SK-N-SH (cell line): ENCODE results near the gene RAB6A. TPM values are rescaled to one million over a fixed set of nuclear protein-coding genes. Genes with fewer than 3 reads are reported as not detected.
A peak's percentile ranks its signal among the peaks of the same experiment; 100 is the strongest.

Experiments used
- CTCF ChIA-PET: fragments of 300-600, 350-600 bp; formaldehyde crosslinking; extraction: SDS; loops from one replicate; lab custom pipeline; 2021; lab: Yijun Ruan, JAX
- POLR2A ChIA-PET: fragments of 350-600 bp; sonication (Branson Sonifier 250); formaldehyde crosslinking; extraction: SDS; loops from one replicate; lab custom pipeline; 2020; ENCODE audit warnings: antibody characterized with exemption, inconsistent platforms; lab: Yijun Ruan, JAX
- DNase-seq: peaks from one replicate; pipeline ENCODE4 v3.0.0; 2012
- H2AFZ ChIP-seq: fragments of 200-600 bp; sonication (generic); 2 replicates; pipeline ENCODE4 v1.8.1; 2016; ENCODE audit warnings: antibody characterized with exemption, mild to moderate bottlenecking, low read depth
- H3F3A ChIP-seq: fragments of 200-600 bp; sonication (generic); replicated peaks from 2 replicates; pipeline ENCODE3; 2016; ENCODE audit warnings: antibody characterized with exemption, mild to moderate bottlenecking; ENCODE audit not compliant: insufficient read depth
- H3K27ac ChIP-seq, 2 experiments: fragments of 200-500 bp in 1 of 2; fragments of 200-600 bp in 1 of 2; sonication (Bioruptor generic) in 1 of 2; sonication (generic), shearing (Covaris generic) in 1 of 2; 2 replicates each; pipeline versions ENCODE4 v1.5.1 to v1.6.1; 2014 to 2016; ENCODE audit warnings: low read depth in 2 of 2, inconsistent platforms in 1 of 2, low read length in 1 of 2, mild to moderate bottlenecking in 1 of 2, mixed read lengths in 1 of 2
- H3K27me3 ChIP-seq: fragments of 200-600 bp; sonication (generic), shearing (Covaris generic); 2 replicates; pipeline ENCODE4 v1.6.1; 2016; ENCODE audit warnings: mixed run types; ENCODE audit not compliant: insufficient read depth
- H3K36me3 ChIP-seq, 2 experiments: fragments of 200-500 bp in 1 of 2; fragments of 200-600 bp in 1 of 2; sonication (Bioruptor generic) in 1 of 2; sonication (generic) in 1 of 2; replicated peaks in 1 of 2; 2 replicates each; pipeline versions ENCODE3 to v1.5.1; 2014 to 2016; ENCODE audit warnings: low read length in 1 of 2, mild to moderate bottlenecking in 1 of 2; ENCODE audit not compliant: insufficient read depth in 2 of 2, control insufficient read depth in 1 of 2
- H3K4me1 ChIP-seq, 2 experiments: fragments of 200-500 bp in 1 of 2; fragments of 200-600 bp in 1 of 2; sonication (Bioruptor generic) in 1 of 2; sonication (generic), shearing (Covaris generic) in 1 of 2; 2 replicates each; pipeline versions ENCODE4 v1.5.1 to v1.6.1; 2014 to 2016; ENCODE audit warnings: low read depth in 1 of 2, low read length in 1 of 2, mixed run types in 1 of 2; ENCODE audit not compliant: insufficient read depth in 2 of 2, control insufficient read depth in 1 of 2
- H3K4me2 ChIP-seq: fragments of 200-600 bp; sonication (generic), shearing (Covaris generic); 2 replicates; pipeline ENCODE4 v1.6.1; 2017; ENCODE audit warnings: mixed run types
- H3K4me3 ChIP-seq, 2 experiments: fragments of 200-500 bp in 1 of 2; fragments of 200-600 bp in 1 of 2; sonication (Bioruptor generic) in 1 of 2; sonication (generic), shearing (Covaris generic) in 1 of 2; 2 replicates each; pipeline versions ENCODE4 v1.5.1 to v1.8.1; 2014 to 2016; ENCODE audit warnings: low read depth in 2 of 2, inconsistent platforms in 1 of 2, low read length in 1 of 2, mild to moderate bottlenecking in 1 of 2, mixed read lengths in 1 of 2, moderate library complexity in 1 of 2
- H3K79me2 ChIP-seq: fragments of 200-600 bp; sonication (generic); 2 replicates; pipeline ENCODE4 v1.8.1; 2017; ENCODE audit warnings: mild to moderate bottlenecking; ENCODE audit not compliant: insufficient read depth
- H3K9ac ChIP-seq: fragments of 200-600 bp; sonication (generic); 2 replicates; pipeline ENCODE4 v1.6.1; 2017; ENCODE audit warnings: mixed run types
- H3K9me2 ChIP-seq: fragments of 200-600 bp; sonication (generic); 2 replicates; pipeline ENCODE4 v1.6.1; 2017; ENCODE audit warnings: mixed run types
- H3K9me3 ChIP-seq: fragments of 200-600 bp; sonication (generic); 2 replicates; pipeline ENCODE4 v1.6.1; 2017; ENCODE audit warnings: mixed run types, mild to moderate bottlenecking, moderate library complexity
- H4K20me1 ChIP-seq: fragments of 200-600 bp; sonication (generic); 2 replicates; pipeline ENCODE4 v1.6.1; 2017; ENCODE audit warnings: mild to moderate bottlenecking, mixed run types; ENCODE audit not compliant: insufficient read depth
- CHD2 ChIP-seq: fragments of 150-350 bp; IDR thresholded peaks from 2 replicates; pipeline ENCODE4 v1.6.1; 2018; ENCODE audit warnings: low read length; ENCODE audit not compliant: partially characterized antibody
- CTCF ChIP-seq: fragments of 200-600 bp; sonication (generic); IDR thresholded peaks from 2 replicates; pipeline ENCODE4 v1.6.1; 2017; ENCODE audit warnings: antibody characterized with exemption, mild to moderate bottlenecking, moderate library complexity
- ELF1 ChIP-seq: IDR thresholded peaks from 2 replicates; pipeline ENCODE4 v1.4.0; 2012
- EP300 ChIP-seq, 2 experiments: IDR thresholded peaks; 2 replicates each; pipeline versions ENCODE4 v1.4.0 to v1.6.1; 2012; ENCODE audit warnings: borderline replicate concordance in 1 of 2, low read depth in 1 of 2, low read length in 1 of 2
- FOXJ3 ChIP-seq: sonication (generic); formaldehyde crosslinking; IDR thresholded peaks from 2 replicates; pipeline ENCODE4 v1.5.1; 2020; ENCODE audit warnings: mild to moderate bottlenecking, missing genetic modification reagents
- GABPA ChIP-seq: IDR thresholded peaks from 2 replicates; pipeline ENCODE4 v1.4.0; 2012; ENCODE audit warnings: low read depth, mild to moderate bottlenecking
- IRF3 ChIP-seq: fragments of 150-350 bp; IDR thresholded peaks from 2 replicates; pipeline ENCODE4 v1.6.1; 2016; ENCODE audit warnings: mild to moderate bottlenecking, low read depth, low read length
- MAX ChIP-seq: IDR thresholded peaks from 2 replicates; pipeline ENCODE4 v1.4.0; 2012; ENCODE audit warnings: low read depth
- NFIC ChIP-seq: IDR thresholded peaks from 2 replicates; pipeline ENCODE4 v1.4.0; 2012; ENCODE audit warnings: borderline replicate concordance
- NRF1 ChIP-seq: IDR thresholded peaks from 2 replicates; pipeline ENCODE4 v1.6.1; 2012; ENCODE audit warnings: low read depth, mild to moderate bottlenecking, low read length
- PBX3 ChIP-seq: IDR thresholded peaks from 2 replicates; pipeline ENCODE4; 2012
- RAD21 ChIP-seq: IDR thresholded peaks from 2 replicates; pipeline ENCODE4 v1.6.1; 2012; ENCODE audit warnings: mild to moderate bottlenecking, low read length
- RCOR1 ChIP-seq: fragments of 150-350 bp; IDR thresholded peaks from 2 replicates; pipeline ENCODE4 v1.6.1; 2017; ENCODE audit warnings: antibody characterized with exemption, low read length
- REST ChIP-seq: IDR thresholded peaks from 2 replicates; pipeline ENCODE4 v1.6.1; 2012; ENCODE audit warnings: mild to moderate bottlenecking, low read depth, low read length, moderate library complexity
- RFX5 ChIP-seq: IDR thresholded peaks from 2 replicates; pipeline ENCODE4 v1.6.1; 2012; ENCODE audit warnings: mild to moderate bottlenecking, improper control_type of control experiment, low read length
- SIN3A ChIP-seq: IDR thresholded peaks from 2 replicates; pipeline ENCODE4 v1.6.1; 2012; ENCODE audit warnings: low read depth, mild to moderate bottlenecking, low read length, moderate library complexity, borderline replicate concordance
- TCF12 ChIP-seq: IDR thresholded peaks from 2 replicates; pipeline ENCODE4 v1.4.0; 2012
- ZBTB33 ChIP-seq: IDR thresholded peaks from 2 replicates; pipeline ENCODE4 v1.4.0; 2012; ENCODE audit warnings: low read depth, borderline replicate concordance
- WGBS: methylation state at CpG from one replicate; pipeline ENCODE4 v1.1.6; 2017; ENCODE audit warnings: low lambda C conversion rate; 5-methylcytosine and 5-hydroxymethylcytosine counted together
- polyA plus RNA-seq, 3 experiments: library from polyadenylated mRNA; depleted of rRNA; stranded (reverse); fragments of >200 nt; gene quantifications; 2 replicates each; pipeline ENCODE4 v1.2.3, GENCODE V29; 2012

Gene RAB6A
- polyA plus RNA-seq, 1 of the 3 experiments (the other 2 are of a cell fraction), result 39.1 TPM

- ChIA-PET CTCF (interaction anchor here (0.6 to 1.4 kb wide), 10 partner anchors 11 to 209 kb away, joined by 3 to 5 read pairs (median 3); no protein-coding TSS in a partner anchor), POLR2A (no interaction called here)
- 91% methylated on average over 3 of the region's 3 CpGs for WGBS
- TF ChIP-seq CTCF (peak; percentile 51), TCF12 (no peak), REST (no peak), RAD21 (peak; percentile 35; the same call in 1 of the 2 replicates)
- DNase-seq, result peak; percentile 40
- Histone ChIP-seq H3F3A (peaks cover 13% of the 10 kb centered on the region), H3K9me2 (no peaks in the 10 kb centered on the region), H2AFZ (no peak overlapping the region), H4K20me1 (peaks cover 66% of the 10 kb centered on the region), H3K79me2 (peaks cover 85% of the 10 kb centered on the region), H3K27me3 (no peaks in the 10 kb centered on the region), H3K36me3 (peaks cover 8 to 25% of the 10 kb centered on the region in 2 experiments), H3K9me3 (no peaks in the 10 kb centered on the region), H3K9ac (no peak overlapping the region), H3K27ac (no peak overlapping the region), H3K4me2 (no peak overlapping the region), H3K4me1 (no peaks in the 10 kb centered on the region), H3K4me3 (no peak overlapping the region)
Measured at GRCh38 chr11:73729594-73730206, 31.2 kb downstream of the RAB6A start.

GRCh38 chr11:73728000-73728399 is 32.9 kb downstream of the RAB6A start:
- H3K36me3 ChIP-seq, result peaks cover 8 to 25% of the 10 kb centered on the region in 2 experiments
- no peak overlapping the region for H3K27ac ChIP-seq
- POLR2A ChIA-PET, result no interaction called here
- H2AFZ ChIP-seq, result no peak overlapping the region
- H3K4me2 ChIP-seq, result no peak overlapping the region
- no peaks in the 10 kb centered on the region for H3K27me3 ChIP-seq
- peaks cover 51% of the 10 kb centered on the region for H4K20me1 ChIP-seq
- peaks cover 84% of the 10 kb centered on the region for H3K79me2 ChIP-seq
- DNase-seq, result no peak
- H3K4me1 ChIP-seq, result no peaks in the 10 kb centered on the region
- WGBS, result 92% methylated on average over 2 of the region's 2 CpGs
- no peaks in the 10 kb centered on the region for H3K9me2 ChIP-seq
- no peak overlapping the region for H3K9ac ChIP-seq
- CTCF ChIA-PET, result no interaction called here
- H3F3A ChIP-seq, result peaks cover 13% of the 10 kb centered on the region
- H3K9me3 ChIP-seq, result no peaks in the 10 kb centered on the region
- no peak overlapping the region for H3K4me3 ChIP-seq
- TF ChIP-seq RFX5 (no peak), NRF1 (no peak), MAX (no peak), FOXJ3 (no peak), EP300 (IDR thresholded peaks at IDR 0.05; ENCODE audit: borderline replicate concordance in 1 of 2, low read depth in 1 of 2, low read length in 1 of 2) (no peak), RCOR1 (no peak), CHD2 (no peak), NFIC (no peak), PBX3 (no peak), GABPA (no peak), SIN3A (no peak), ELF1 (no peak), IRF3 (no peak), ZBTB33 (no peak)
